ENCODE data around the gene RAB21.

RAB21 gene, protein sequence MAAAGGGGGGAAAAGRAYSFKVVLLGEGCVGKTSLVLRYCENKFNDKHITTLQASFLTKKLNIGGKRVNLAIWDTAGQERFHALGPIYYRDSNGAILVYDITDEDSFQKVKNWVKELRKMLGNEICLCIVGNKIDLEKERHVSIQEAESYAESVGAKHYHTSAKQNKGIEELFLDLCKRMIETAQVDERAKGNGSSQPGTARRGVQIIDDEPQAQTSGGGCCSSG

DNA sequence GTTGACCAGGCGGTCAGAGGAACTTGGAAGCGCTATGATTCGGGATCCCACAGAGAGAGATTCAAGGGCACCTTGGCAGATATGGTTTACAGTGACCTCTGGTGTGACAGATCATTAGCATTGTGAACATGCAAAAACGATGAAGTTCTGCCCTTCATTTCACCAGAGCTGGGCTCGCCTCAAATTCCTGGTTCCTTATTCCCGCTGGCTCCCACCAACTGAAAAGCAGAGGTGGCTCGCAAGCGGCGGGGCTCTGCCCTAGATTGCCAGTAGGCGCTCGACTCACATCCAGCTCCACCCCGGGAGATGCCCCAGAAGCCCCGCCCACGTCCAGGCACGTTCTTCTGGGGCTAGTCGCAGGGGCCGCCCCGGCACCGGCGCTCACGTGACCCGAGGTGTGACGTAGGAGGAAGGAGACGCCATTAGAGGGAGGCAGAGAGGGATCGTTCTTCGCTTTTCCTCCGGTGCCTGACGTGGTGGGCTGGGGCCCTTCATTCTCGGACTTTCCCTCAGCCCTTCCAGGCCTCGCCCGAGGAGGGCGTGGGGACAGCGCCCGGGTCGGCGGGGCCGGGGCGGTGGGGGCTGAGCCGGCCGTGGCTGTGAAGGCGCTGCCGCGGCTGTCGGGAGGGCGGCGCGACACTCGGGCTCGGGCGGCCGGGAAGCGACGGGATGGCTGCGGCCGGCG lies at the start of gene RAB21:
TSS of gene RAB21 (plus strand) at position 403 of the 685 bp plus-strand sequence. CDS start at position 670, 267 bp downstream.
- Histone ChIP-seq H3K36me3 (replicated peaks; ENCODE audit: low read depth, low read length) (peaks cover 41% of the 10 kb centered on the region), H3K79me2 (ENCODE audit: low read length) (peaks cover 50% of the 10 kb centered on the region), H3K4me3 (ENCODE audit: low read length) (peak within 1 kb of the TSS; percentile 90), H3K9me3 (ENCODE audit: insufficient read depth, low read length) (peaks cover 20% of the 10 kb centered on the region), H2AFZ (ENCODE audit: low read depth, low read length) (peak within 1 kb of the TSS; percentile 98), H3K4me1 (ENCODE audit: low read length) (peaks cover 18% of the 10 kb centered on the region), H3K27me3 (ENCODE audit: low read depth, low read length) (peaks cover 5% of the 10 kb centered on the region; the same call in 1 of the 2 replicates), H3K27ac (ENCODE audit: low read length) (peak within 1 kb of the TSS; percentile 92), H4K20me1 (ENCODE audit: insufficient read depth, low read length) (peaks cover 26% of the 10 kb centered on the region), H3K9ac (ENCODE audit: low read length) (peak within 1 kb of the TSS; percentile 91), H3K4me2 (ENCODE audit: low read length) (peak within 1 kb of the TSS; percentile 94)
- TF ChIP-seq CTCF (IDR thresholded peaks at IDR 0.05; ENCODE audit: low read depth, low read length) (no peak), EZH2phosphoT487 (IDR thresholded peaks at IDR 0.05; ENCODE audit: low read depth) (no peak)

DNA sequence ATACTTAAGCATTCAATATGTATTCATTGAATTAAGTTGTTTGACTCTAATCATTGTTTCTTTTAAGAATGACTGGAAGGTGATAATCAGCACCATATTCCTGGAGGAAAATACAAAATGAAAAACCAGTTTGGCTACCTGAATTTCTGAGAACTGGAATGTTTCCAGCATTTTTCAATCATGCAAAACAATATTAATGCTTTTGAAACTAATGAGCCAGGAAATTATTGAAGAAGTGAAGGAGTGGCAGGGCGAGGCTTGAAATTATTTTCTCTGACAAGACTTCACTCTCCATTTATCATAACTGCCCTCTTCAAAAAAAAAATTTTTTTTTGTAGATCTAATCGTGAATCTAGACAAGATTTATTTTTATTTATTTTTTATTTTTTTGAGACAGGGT lies 49.7 kb upstream of the RAB21 start:
- no peaks in the 10 kb centered on the region for H3K79me2 ChIP-seq (ENCODE audit: low read length)
- TF ChIP-seq EZH2phosphoT487 (IDR thresholded peaks at IDR 0.05; ENCODE audit: low read depth) = no peak
- TF ChIP-seq CTCF (IDR thresholded peaks at IDR 0.05; ENCODE audit: low read depth, low read length) = no peak
- H3K27me3 ChIP-seq (ENCODE audit: low read depth, low read length) = no peaks in the 10 kb centered on the region
- no peaks in the 10 kb centered on the region for H3K9me3 ChIP-seq (ENCODE audit: insufficient read depth, low read length)
- no peak overlapping the region for H3K4me3 ChIP-seq (ENCODE audit: low read length)
- no peaks in the 10 kb centered on the region for H3K4me1 ChIP-seq (ENCODE audit: low read length)
- no peaks in the 10 kb centered on the region for H3K36me3 ChIP-seq (replicated peaks; ENCODE audit: low read depth, low read length)
- no peak overlapping the region for H2AFZ ChIP-seq (ENCODE audit: low read depth, low read length)
- no peaks in the 10 kb centered on the region for H4K20me1 ChIP-seq (ENCODE audit: insufficient read depth, low read length)
- H3K27ac ChIP-seq (ENCODE audit: low read length) = no peak overlapping the region
- no peak overlapping the region for H3K9ac ChIP-seq (ENCODE audit: low read length)
- H3K4me2 ChIP-seq (ENCODE audit: low read length) = no peak overlapping the region

DNA sequence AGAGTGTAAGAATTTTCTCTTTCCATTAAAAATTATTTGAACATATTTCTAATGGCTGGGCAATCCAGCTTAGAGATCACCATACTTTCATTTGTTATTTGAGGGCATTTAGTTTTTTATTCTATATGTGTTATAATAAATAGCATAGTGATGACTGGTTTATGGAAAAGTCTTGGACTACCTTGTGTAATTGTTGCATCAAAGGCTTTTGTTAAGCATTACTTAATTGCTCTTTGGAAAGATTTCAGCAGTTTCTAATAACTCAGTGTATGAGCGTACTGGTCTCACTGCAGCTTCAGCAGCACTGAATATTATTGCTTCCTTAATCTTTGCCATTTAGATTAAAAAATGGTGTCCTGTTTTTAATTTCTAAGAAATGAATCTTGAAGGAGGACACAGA lies 46.0 kb upstream of the RAB21 start:
- Histone ChIP-seq H3K9ac (ENCODE audit: low read length) (no peak overlapping the region), H3K79me2 (ENCODE audit: low read length) (no peaks in the 10 kb centered on the region), H3K9me3 (ENCODE audit: insufficient read depth, low read length) (0 out of 2 replicates have a peak, but pooled peaks cover 3% of the 10 kb centered on the region), H2AFZ (ENCODE audit: low read depth, low read length) (no peak overlapping the region), H4K20me1 (ENCODE audit: insufficient read depth, low read length) (no peaks in the 10 kb centered on the region), H3K27ac (ENCODE audit: low read length) (no peak overlapping the region), H3K4me1 (ENCODE audit: low read length) (no peaks in the 10 kb centered on the region), H3K4me2 (ENCODE audit: low read length) (no peak overlapping the region), H3K36me3 (replicated peaks; ENCODE audit: low read depth, low read length) (no peaks in the 10 kb centered on the region), H3K4me3 (ENCODE audit: low read length) (no peak overlapping the region), H3K27me3 (ENCODE audit: low read depth, low read length) (no peaks in the 10 kb centered on the region)
- TF ChIP-seq CTCF (IDR thresholded peaks at IDR 0.05; ENCODE audit: low read depth, low read length) (no peak), EZH2phosphoT487 (IDR thresholded peaks at IDR 0.05; ENCODE audit: low read depth) (no peak)

- Histone ChIP-seq H3K9ac (ENCODE audit: low read length) (no peak overlapping the region), H3K27me3 (ENCODE audit: low read depth, low read length) (no peaks in the 10 kb centered on the region), H4K20me1 (ENCODE audit: insufficient read depth, low read length) (no peaks in the 10 kb centered on the region), H3K9me3 (ENCODE audit: insufficient read depth, low read length) (0 out of 2 replicates have a peak, but pooled peaks cover 3% of the 10 kb centered on the region), H3K36me3 (replicated peaks; ENCODE audit: low read depth, low read length) (no peaks in the 10 kb centered on the region), H3K27ac (ENCODE audit: low read length) (no peak overlapping the region), H2AFZ (ENCODE audit: low read depth, low read length) (no peak overlapping the region), H3K4me1 (ENCODE audit: low read length) (no peaks in the 10 kb centered on the region), H3K4me2 (ENCODE audit: low read length) (no peak overlapping the region), H3K4me3 (ENCODE audit: low read length) (no peak overlapping the region), H3K79me2 (ENCODE audit: low read length) (no peaks in the 10 kb centered on the region)
- TF ChIP-seq EZH2phosphoT487 (IDR thresholded peaks at IDR 0.05; ENCODE audit: low read depth) (no peak), CTCF (IDR thresholded peaks at IDR 0.05; ENCODE audit: low read depth, low read length) (no peak)
Measured at GRCh38 chr12:71710276-71711125, 44.2 kb upstream of the RAB21 start.
